ENCODE measurements around the gene CC2D1A.

The CC2D1A gene

GRCh38 chr19:13883516-13884064 lies 22.4 kb upstream of the CC2D1A start:
- no peak for FAIRE-seq
- TF ChIP-seq POLR2A (IDR thresholded peaks at IDR 0.05; ENCODE audit: low read depth, low read length): no peak
- no peak for TF ChIP-seq POLR2AphosphoS5 (IDR thresholded peaks at IDR 0.05; ENCODE audit: low read depth, low read length)
- no peak for TF ChIP-seq TAF1 (IDR thresholded peaks at IDR 0.05; ENCODE audit: low read depth, low read length)
- TF ChIP-seq POU2F2 (IDR thresholded peaks at IDR 0.05; ENCODE audit: low read depth, low read length): no peak
- no peak for TF ChIP-seq PAX5 (IDR thresholded peaks at IDR 0.05; ENCODE audit: insufficient read depth, low read length, severe bottlenecking)
- no peak for TF ChIP-seq SPI1 (IDR thresholded peaks at IDR 0.05; ENCODE audit: low read depth, low read length)
- DNase-seq (ENCODE audit: insufficient read length, low spot score): no peak

GRCh38 chr19:13884726-13885591 lies 21.0 kb upstream of the CC2D1A start:
- DNase-seq (ENCODE audit: insufficient read length, low spot score) (no peak), FAIRE-seq (no peak)
- no peak for TF ChIP-seq SPI1 (IDR thresholded peaks at IDR 0.05; ENCODE audit: low read depth, low read length)
- no peak for TF ChIP-seq POU2F2 (IDR thresholded peaks at IDR 0.05; ENCODE audit: low read depth, low read length)
- no peak for TF ChIP-seq POLR2AphosphoS5 (IDR thresholded peaks at IDR 0.05; ENCODE audit: low read depth, low read length)
- no peak for TF ChIP-seq POLR2A (IDR thresholded peaks at IDR 0.05; ENCODE audit: low read depth, low read length)
- TF ChIP-seq TAF1 (IDR thresholded peaks at IDR 0.05; ENCODE audit: low read depth, low read length): no peak
- no peak for TF ChIP-seq PAX5 (IDR thresholded peaks at IDR 0.05; ENCODE audit: insufficient read depth, low read length, severe bottlenecking)

GRCh38 chr19:13885826-13886365 lies 20.1 kb upstream of the CC2D1A start:
- no peak for TF ChIP-seq TAF1 (IDR thresholded peaks at IDR 0.05; ENCODE audit: low read depth, low read length)
- no peak for TF ChIP-seq POLR2A (IDR thresholded peaks at IDR 0.05; ENCODE audit: low read depth, low read length)
- TF ChIP-seq POLR2AphosphoS5 (IDR thresholded peaks at IDR 0.05; ENCODE audit: low read depth, low read length): no peak
- TF ChIP-seq PAX5 (IDR thresholded peaks at IDR 0.05; ENCODE audit: insufficient read depth, low read length, severe bottlenecking): no peak
- no peak for TF ChIP-seq SPI1 (IDR thresholded peaks at IDR 0.05; ENCODE audit: low read depth, low read length)
- TF ChIP-seq POU2F2 (IDR thresholded peaks at IDR 0.05; ENCODE audit: low read depth, low read length): no peak
- DNase-seq (ENCODE audit: insufficient read length, low spot score) (no peak), FAIRE-seq (no peak)

- TF ChIP-seq POLR2AphosphoS5 (IDR thresholded peaks at IDR 0.05; ENCODE audit: low read depth, low read length) (no peak), SPI1 (IDR thresholded peaks at IDR 0.05; ENCODE audit: low read depth, low read length) (no peak), TAF1 (IDR thresholded peaks at IDR 0.05; ENCODE audit: low read depth, low read length) (no peak), POLR2A (IDR thresholded peaks at IDR 0.05; ENCODE audit: low read depth, low read length) (no peak), POU2F2 (IDR thresholded peaks at IDR 0.05; ENCODE audit: low read depth, low read length) (no peak), PAX5 (IDR thresholded peaks at IDR 0.05; ENCODE audit: insufficient read depth, low read length, severe bottlenecking) (no peak)
- DNase-seq (ENCODE audit: insufficient read length, low spot score): no peak
- FAIRE-seq: no peak
Observed at GRCh38 chr19:13887018-13887436, 19.0 kb upstream of the CC2D1A start.

GRCh38 chr19:13887517-13887916 lies 18.5 kb upstream of the CC2D1A start:
- no peak for FAIRE-seq
- no peak for DNase-seq (ENCODE audit: insufficient read length, low spot score)
- TF ChIP-seq POLR2AphosphoS5 (IDR thresholded peaks at IDR 0.05; ENCODE audit: low read depth, low read length) (no peak), POU2F2 (IDR thresholded peaks at IDR 0.05; ENCODE audit: low read depth, low read length) (no peak), SPI1 (IDR thresholded peaks at IDR 0.05; ENCODE audit: low read depth, low read length) (no peak), PAX5 (IDR thresholded peaks at IDR 0.05; ENCODE audit: insufficient read depth, low read length, severe bottlenecking) (no peak), TAF1 (IDR thresholded peaks at IDR 0.05; ENCODE audit: low read depth, low read length) (no peak), POLR2A (IDR thresholded peaks at IDR 0.05; ENCODE audit: low read depth, low read length) (no peak)

- DNase-seq (ENCODE audit: insufficient read length, low spot score): no peak
- FAIRE-seq: no peak
Observed at GRCh38 chr19:13888281-13888680, 17.7 kb upstream of the CC2D1A start.

GRCh38 chr19:13890136-13890535 lies 15.9 kb upstream of the CC2D1A start:
- DNase-seq (ENCODE audit: insufficient read length, low spot score): no peak
- FAIRE-seq: no peak
- TF ChIP-seq TAF1 (IDR thresholded peaks at IDR 0.05; ENCODE audit: low read depth, low read length) (no peak), SPI1 (IDR thresholded peaks at IDR 0.05; ENCODE audit: low read depth, low read length) (no peak), PAX5 (IDR thresholded peaks at IDR 0.05; ENCODE audit: insufficient read depth, low read length, severe bottlenecking) (no peak), POU2F2 (IDR thresholded peaks at IDR 0.05; ENCODE audit: low read depth, low read length) (no peak), POLR2A (IDR thresholded peaks at IDR 0.05; ENCODE audit: low read depth, low read length) (no peak), POLR2AphosphoS5 (IDR thresholded peaks at IDR 0.05; ENCODE audit: low read depth, low read length) (no peak)

More at GRCh38 chr19:13888281-13888680, 17.7 kb upstream of the CC2D1A start:
- TF ChIP-seq POLR2AphosphoS5 (IDR thresholded peaks at IDR 0.05; ENCODE audit: low read depth, low read length): no peak
- TF ChIP-seq POU2F2 (IDR thresholded peaks at IDR 0.05; ENCODE audit: low read depth, low read length): no peak
- TF ChIP-seq SPI1 (IDR thresholded peaks at IDR 0.05; ENCODE audit: low read depth, low read length): no peak
- TF ChIP-seq TAF1 (IDR thresholded peaks at IDR 0.05; ENCODE audit: low read depth, low read length): no peak
- no peak for TF ChIP-seq PAX5 (IDR thresholded peaks at IDR 0.05; ENCODE audit: insufficient read depth, low read length, severe bottlenecking)

GRCh38 chr19:13892870-13893269 lies 13.1 kb upstream of the CC2D1A start:
- no peak for FAIRE-seq
- DNase-seq (ENCODE audit: insufficient read length, low spot score): no peak
- TF ChIP-seq POLR2A (IDR thresholded peaks at IDR 0.05; ENCODE audit: low read depth, low read length) (no peak), PAX5 (IDR thresholded peaks at IDR 0.05; ENCODE audit: insufficient read depth, low read length, severe bottlenecking) (no peak), POU2F2 (IDR thresholded peaks at IDR 0.05; ENCODE audit: low read depth, low read length) (no peak), POLR2AphosphoS5 (IDR thresholded peaks at IDR 0.05; ENCODE audit: low read depth, low read length) (no peak), TAF1 (IDR thresholded peaks at IDR 0.05; ENCODE audit: low read depth, low read length) (no peak), SPI1 (IDR thresholded peaks at IDR 0.05; ENCODE audit: low read depth, low read length) (no peak)

GRCh38 chr19:13894552-13894951 lies 11.4 kb upstream of the CC2D1A start:
- TF ChIP-seq POLR2A (IDR thresholded peaks at IDR 0.05; ENCODE audit: low read depth, low read length) (no peak), SPI1 (IDR thresholded peaks at IDR 0.05; ENCODE audit: low read depth, low read length) (no peak), TAF1 (IDR thresholded peaks at IDR 0.05; ENCODE audit: low read depth, low read length) (no peak), PAX5 (IDR thresholded peaks at IDR 0.05; ENCODE audit: insufficient read depth, low read length, severe bottlenecking) (no peak), POU2F2 (IDR thresholded peaks at IDR 0.05; ENCODE audit: low read depth, low read length) (no peak), POLR2AphosphoS5 (IDR thresholded peaks at IDR 0.05; ENCODE audit: low read depth, low read length) (no peak)
- DNase-seq (ENCODE audit: insufficient read length, low spot score) (no peak), FAIRE-seq (no peak)
